NB4 (cell line): ENCODE results near the gene SIVA1.

Experiments used
- CTCF ChIP-seq: IDR thresholded peaks from one replicate; pipeline ENCODE4 v1.5.1; 2012; ENCODE audit warnings: low read depth, low read length
- MAX ChIP-seq: IDR thresholded peaks from 2 replicates; pipeline ENCODE4 v1.6.1; 2011; ENCODE audit warnings: low read depth, low read length
- MYC ChIP-seq: IDR thresholded peaks from 2 replicates; pipeline ENCODE4 v1.6.1; 2011; ENCODE audit warnings: low read depth, low read length
- POLR2A ChIP-seq: IDR thresholded peaks from 2 replicates; pipeline ENCODE4 v1.6.1; 2011; ENCODE audit warnings: mild to moderate bottlenecking; ENCODE audit not compliant: insufficient read length; ENCODE audit errors: extremely low read depth

GRCh38 chr14:104719343-104719742, 33.6 kb upstream of the SIVA1 start:
- TF ChIP-seq CTCF (no peak), POLR2A (no peak), MAX (no peak), MYC (no peak)
